Astrocyte of the cerebellum (primary cell): ENCODE results near the gene LCLAT1.

Source experiments
- DNase-seq: peaks from one replicate; pipeline ENCODE4 v3.0.0-alpha.2; 2011; ENCODE audit warnings: low read depth
- H3K4me3 ChIP-seq: 2 replicates; pipeline ENCODE4 v1.5.1; 2011; ENCODE audit warnings: mild to moderate bottlenecking, low read depth, low read length, moderate library complexity
- CTCF ChIP-seq: IDR thresholded peaks from 2 replicates; pipeline ENCODE4 v1.5.1; 2012; ENCODE audit warnings: low read length, low read depth, moderate library complexity, mild to moderate bottlenecking; ENCODE audit errors: missing control alignments
- in situ Hi-C: cut with HindIII; loops from 2 replicates; pipeline ENCODE4 v1.10.0; 2017; ENCODE audit warnings: low sequenced_read_pairs

Gene LCLAT1

GRCh38 chr2:30481323-30481800 is 34.3 kb downstream of the LCLAT1 start:
- in situ Hi-C loops, result no loop called here
- DNase-seq, result no peak
- no peak for TF ChIP-seq CTCF
- no peak overlapping the region for H3K4me3 ChIP-seq

- no peak overlapping the region for H3K4me3 ChIP-seq
- no peak for TF ChIP-seq CTCF
- in situ Hi-C loops, result no loop called here
- DNase-seq, result no peak
Observed at GRCh38 chr2:30482011-30482410, 35.0 kb downstream of the LCLAT1 start.

- DNase-seq, result no peak
- no peak overlapping the region for H3K4me3 ChIP-seq
- TF ChIP-seq CTCF, result no peak
- in situ Hi-C loops, result no loop called here
Observed at GRCh38 chr2:30484145-30484544, 37.1 kb downstream of the LCLAT1 start.

- H3K4me3 ChIP-seq, result no peak overlapping the region
- in situ Hi-C loops, result no loop called here
- no peak for DNase-seq
- no peak for TF ChIP-seq CTCF
Observed at GRCh38 chr2:30484995-30485394, 37.9 kb downstream of the LCLAT1 start.

- in situ Hi-C loops, result no loop called here
Observed at GRCh38 chr2:30486655-30487054, 39.6 kb downstream of the LCLAT1 start.

GRCh38 chr2:30487603-30488002 is 40.6 kb downstream of the LCLAT1 start:
- no peak for TF ChIP-seq CTCF
- in situ Hi-C loops, result no loop called here

More at GRCh38 chr2:30486655-30487054, 39.6 kb downstream of the LCLAT1 start:
- H3K4me3 ChIP-seq, result no peak overlapping the region
- DNase-seq, result no peak
- no peak for TF ChIP-seq CTCF

More at GRCh38 chr2:30487603-30488002, 40.6 kb downstream of the LCLAT1 start:
- DNase-seq, result no peak
- no peak overlapping the region for H3K4me3 ChIP-seq
